HEK293T (cell line): ENCODE measurements around the gene TRIM47.

ENCODE experiments used
- CTCF ChIA-PET: fragments of 350-600 bp; formaldehyde crosslinking; extraction: SDS; loops from one replicate; lab custom pipeline; 2021; ENCODE audit warnings: antibody characterized with exemption, inconsistent platforms; lab: Yijun Ruan, JAX
- POLR2A ChIA-PET: fragments of 350-600 bp; formaldehyde crosslinking; extraction: SDS; loops from one replicate; lab custom pipeline; 2020; ENCODE audit warnings: antibody characterized with exemption, inconsistent platforms; lab: Yijun Ruan, JAX
- DNase-seq: peaks from one replicate; pipeline ENCODE4 v3.0.0; 2012; ENCODE audit warnings: mixed read lengths; ENCODE audit errors: extremely low spot score
- ARNT ChIP-seq: fragments of 450-650 bp; IDR thresholded peaks from 2 replicates; pipeline ENCODE4 v1.6.1; 2017; ENCODE audit warnings: mild to moderate bottlenecking
- BHLHE40 ChIP-seq: fragments of 450-650 bp; IDR thresholded peaks from 2 replicates; pipeline ENCODE4 v1.6.1; 2016; ENCODE audit warnings: mild to moderate bottlenecking, moderate library complexity, borderline replicate concordance
- CTBP1 ChIP-seq: fragments of 450-650 bp; IDR thresholded peaks from 2 replicates; pipeline ENCODE4 v1.6.1; 2016; ENCODE audit warnings: borderline replicate concordance
- ELF4 ChIP-seq: fragments of 450-650 bp; IDR thresholded peaks from 2 replicates; pipeline ENCODE4 v1.6.1; 2017; ENCODE audit warnings: antibody characterized with exemption
- FOXA1 ChIP-seq: fragments of 450-650 bp; IDR thresholded peaks from 2 replicates; pipeline ENCODE4 v1.6.1; 2016; ENCODE audit warnings: mild to moderate bottlenecking
- FOXK2 ChIP-seq: fragments of 450-650 bp; IDR thresholded peaks from 2 replicates; pipeline ENCODE4 v1.6.1; 2016; ENCODE audit warnings: mild to moderate bottlenecking
- FOXM1 ChIP-seq: fragments of 450-650 bp; IDR thresholded peaks from 2 replicates; pipeline ENCODE4 v1.6.1; 2017; ENCODE audit warnings: mild to moderate bottlenecking, borderline replicate concordance
- HDGF ChIP-seq: fragments of 450-650 bp; IDR thresholded peaks from 2 replicates; pipeline ENCODE4 v1.6.1; 2017; ENCODE audit warnings: antibody characterized with exemption, borderline replicate concordance
- L3MBTL2 ChIP-seq: fragments of 450-650 bp; conservative IDR thresholded peaks from 2 replicates; pipeline ENCODE4 v1.6.1; 2016; ENCODE audit warnings: mild to moderate bottlenecking
- LEF1 ChIP-seq: fragments of 450-650 bp; IDR thresholded peaks from 2 replicates; pipeline ENCODE4 v1.6.1; 2017; ENCODE audit warnings: mild to moderate bottlenecking, borderline replicate concordance
- NFRKB ChIP-seq: fragments of 450-650 bp; IDR thresholded peaks from 2 replicates; pipeline ENCODE4 v1.6.1; 2016; ENCODE audit warnings: mild to moderate bottlenecking, moderate library complexity
- PKNOX1 ChIP-seq: fragments of 450-650 bp; IDR thresholded peaks from 2 replicates; pipeline ENCODE4 v1.6.1; 2016
- SP1 ChIP-seq: fragments of 450-650 bp; IDR thresholded peaks from 2 replicates; pipeline ENCODE4 v1.6.1; 2017
- SUZ12 ChIP-seq: fragments of 450-650 bp; IDR thresholded peaks from 2 replicates; pipeline ENCODE4 v1.6.1; 2016; ENCODE audit warnings: mild to moderate bottlenecking
- TARDBP ChIP-seq: fragments of 450-650 bp; IDR thresholded peaks from 2 replicates; pipeline ENCODE4 v1.6.1; 2016
- ZNF384 ChIP-seq: fragments of 450-650 bp; IDR thresholded peaks from 2 replicates; pipeline ENCODE4 v1.6.1; 2016

Gene TRIM47

GRCh38 chr17:75835654-75835987 lies 42.8 kb downstream of the TRIM47 start:
- CTCF ChIA-PET, result no interaction called here
- TF ChIP-seq FOXK2 (no peak), ZNF384 (no peak), FOXA1 (no peak), L3MBTL2 (no peak), ELF4 (no peak), ARNT (no peak), TARDBP (no peak), SUZ12 (no peak), NFRKB (no peak), PKNOX1 (no peak), FOXM1 (no peak), CTBP1 (no peak), HDGF (no peak), BHLHE40 (no peak), SP1 (no peak), LEF1 (no peak)
- DNase-seq, result no peak
- POLR2A ChIA-PET, result interaction anchor here (3.1 kb wide), 1 partner anchor 20 kb away, joined by 12 read pairs; the partner anchor contains the start of gene WBP2

GRCh38 chr17:75834928-75835653 lies 43.3 kb downstream of the TRIM47 start:
- TF ChIP-seq CTBP1, result no peak
- no peak for DNase-seq
- ChIA-PET POLR2A (interaction anchor here (3.1 kb wide), 2 partner anchors 20 to 55 kb away, joined by 12 to 18 read pairs; partner anchors contain the start of gene WBP2), CTCF (no interaction called here)

GRCh38 chr17:75834279-75834920 lies 44.0 kb downstream of the TRIM47 start:
- CTCF ChIA-PET, result no interaction called here
- DNase-seq, result no peak
- POLR2A ChIA-PET, result interaction anchor here (3.1 kb wide), 2 partner anchors 21 to 55 kb away, joined by 12 to 18 read pairs; partner anchors contain the start of gene WBP2
- TF ChIP-seq HDGF (no peak), SUZ12 (no peak), PKNOX1 (no peak), SP1 (no peak), ARNT (no peak), BHLHE40 (no peak), ELF4 (no peak), TARDBP (no peak), LEF1 (no peak), L3MBTL2 (no peak), FOXM1 (no peak), FOXA1 (no peak), ZNF384 (no peak), NFRKB (no peak), CTBP1 (no peak), FOXK2 (no peak)

- ChIA-PET CTCF (interaction anchor here (0.8 kb wide), 1 partner anchor 24 kb away, joined by 3 read pairs; no protein-coding TSS in a partner anchor), POLR2A (interaction anchor here (3.1 kb wide), 2 partner anchors 23 to 53 kb away, joined by 12 to 18 read pairs; partner anchors contain the start of gene WBP2)
- TF ChIP-seq ELF4, result no peak
- no peak for TF ChIP-seq NFRKB
- TF ChIP-seq BHLHE40, result no peak
- no peak for TF ChIP-seq FOXK2
- no peak for TF ChIP-seq TARDBP
- no peak for TF ChIP-seq HDGF
- TF ChIP-seq LEF1, result no peak
- no peak for TF ChIP-seq FOXM1
- TF ChIP-seq ZNF384, result no peak
- no peak for TF ChIP-seq L3MBTL2
- TF ChIP-seq CTBP1, result no peak
- TF ChIP-seq SUZ12, result no peak
- TF ChIP-seq FOXA1, result no peak
- no peak for TF ChIP-seq ARNT
- no peak for TF ChIP-seq PKNOX1
- no peak for TF ChIP-seq SP1
- no peak for DNase-seq
These were observed 45.6 kb downstream of the TRIM47 start for GRCh38 chr17:75832652-75833400.

- DNase-seq, result no peak
- TF ChIP-seq ARNT, result no peak
- TF ChIP-seq HDGF, result no peak
- no peak for TF ChIP-seq CTBP1
- TF ChIP-seq SUZ12, result no peak
- no peak for TF ChIP-seq NFRKB
- no peak for TF ChIP-seq ZNF384
- TF ChIP-seq SP1, result no peak
- no peak for TF ChIP-seq TARDBP
- no peak for TF ChIP-seq FOXM1
- no peak for TF ChIP-seq PKNOX1
- TF ChIP-seq BHLHE40, result no peak
- no peak for TF ChIP-seq LEF1
- TF ChIP-seq FOXA1, result no peak
- no peak for TF ChIP-seq FOXK2
- no peak for TF ChIP-seq ELF4
- TF ChIP-seq L3MBTL2, result no peak
- POLR2A ChIA-PET, result interaction anchor here (3.1 kb wide), 1 partner anchor 52 kb away, joined by 18 read pairs; a partner anchor contains a TSS
- CTCF ChIA-PET, result no interaction called here
These were observed 46.2 kb downstream of the TRIM47 start for GRCh38 chr17:75832164-75832651.
